PFSK-1 (cell line): ENCODE results near the gene LPIN2.

ENCODE experiments used
- POLR2AphosphoS5 ChIP-seq: IDR thresholded peaks from 2 replicates; pipeline ENCODE4 v1.6.1; 2012; ENCODE audit warnings: low read depth, mild to moderate bottlenecking, control low read depth, low read length, moderate library complexity
- SIN3A ChIP-seq: IDR thresholded peaks from 2 replicates; pipeline ENCODE4 v1.6.1; 2012; ENCODE audit warnings: mild to moderate bottlenecking, low read length, moderate library complexity, borderline replicate concordance; ENCODE audit not compliant: insufficient read depth
- TAF1 ChIP-seq: IDR thresholded peaks from 2 replicates; pipeline ENCODE4 v1.6.1; 2012; ENCODE audit warnings: low read length, control low read depth, borderline replicate concordance; ENCODE audit not compliant: insufficient read depth
- TF ChIP-seq, protein P1 (sequence below), 2 experiments: IDR thresholded peaks; 2 replicates each; pipeline versions ENCODE4 v1.6.1 to v1.8.0; 2011 to 2012; ENCODE audit warnings: low read depth in 2 of 2, low read length in 2 of 2, control low read depth in 1 of 2, inconsistent platforms in 1 of 2, mild to moderate bottlenecking in 1 of 2, moderate library complexity in 1 of 2; ENCODE audit not compliant: insufficient read depth in 1 of 2

DNA sequence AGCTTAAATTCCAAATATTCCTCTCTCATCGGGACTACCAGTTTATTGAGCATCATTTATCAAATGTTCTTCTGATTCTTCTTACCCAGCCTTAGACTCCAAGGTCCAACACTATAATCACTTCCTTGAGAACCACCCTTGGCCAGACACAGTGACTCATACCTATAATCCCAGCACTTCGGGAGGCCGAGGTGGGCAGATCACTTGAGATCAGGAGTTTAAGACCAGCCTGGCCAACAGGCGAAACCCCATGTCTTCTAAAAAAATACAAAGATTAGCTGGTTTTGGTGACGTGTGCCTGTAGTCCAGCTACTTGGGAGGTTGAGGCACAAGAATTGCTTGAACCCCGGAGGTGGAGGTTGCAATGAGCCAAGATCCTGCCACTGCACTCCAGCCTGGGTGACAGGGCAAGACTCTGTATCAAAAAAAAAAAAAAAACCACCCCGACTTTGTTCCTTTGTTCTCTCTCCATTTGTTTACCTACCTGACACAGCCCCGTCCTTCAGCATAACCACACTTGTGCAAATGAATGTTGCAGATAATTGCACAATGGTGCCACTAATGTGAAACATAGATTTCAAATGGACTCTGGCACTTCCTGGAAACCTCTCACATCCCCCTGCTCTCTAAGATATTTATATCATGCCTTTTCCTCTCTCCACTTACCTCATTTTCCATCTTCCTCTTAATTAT, 38.9 kb upstream of the LPIN2 start:
- TF ChIP-seq POLR2AphosphoS5, result no peak
- TF ChIP-seq SIN3A, result no peak
- TF ChIP-seq, protein P1, sequence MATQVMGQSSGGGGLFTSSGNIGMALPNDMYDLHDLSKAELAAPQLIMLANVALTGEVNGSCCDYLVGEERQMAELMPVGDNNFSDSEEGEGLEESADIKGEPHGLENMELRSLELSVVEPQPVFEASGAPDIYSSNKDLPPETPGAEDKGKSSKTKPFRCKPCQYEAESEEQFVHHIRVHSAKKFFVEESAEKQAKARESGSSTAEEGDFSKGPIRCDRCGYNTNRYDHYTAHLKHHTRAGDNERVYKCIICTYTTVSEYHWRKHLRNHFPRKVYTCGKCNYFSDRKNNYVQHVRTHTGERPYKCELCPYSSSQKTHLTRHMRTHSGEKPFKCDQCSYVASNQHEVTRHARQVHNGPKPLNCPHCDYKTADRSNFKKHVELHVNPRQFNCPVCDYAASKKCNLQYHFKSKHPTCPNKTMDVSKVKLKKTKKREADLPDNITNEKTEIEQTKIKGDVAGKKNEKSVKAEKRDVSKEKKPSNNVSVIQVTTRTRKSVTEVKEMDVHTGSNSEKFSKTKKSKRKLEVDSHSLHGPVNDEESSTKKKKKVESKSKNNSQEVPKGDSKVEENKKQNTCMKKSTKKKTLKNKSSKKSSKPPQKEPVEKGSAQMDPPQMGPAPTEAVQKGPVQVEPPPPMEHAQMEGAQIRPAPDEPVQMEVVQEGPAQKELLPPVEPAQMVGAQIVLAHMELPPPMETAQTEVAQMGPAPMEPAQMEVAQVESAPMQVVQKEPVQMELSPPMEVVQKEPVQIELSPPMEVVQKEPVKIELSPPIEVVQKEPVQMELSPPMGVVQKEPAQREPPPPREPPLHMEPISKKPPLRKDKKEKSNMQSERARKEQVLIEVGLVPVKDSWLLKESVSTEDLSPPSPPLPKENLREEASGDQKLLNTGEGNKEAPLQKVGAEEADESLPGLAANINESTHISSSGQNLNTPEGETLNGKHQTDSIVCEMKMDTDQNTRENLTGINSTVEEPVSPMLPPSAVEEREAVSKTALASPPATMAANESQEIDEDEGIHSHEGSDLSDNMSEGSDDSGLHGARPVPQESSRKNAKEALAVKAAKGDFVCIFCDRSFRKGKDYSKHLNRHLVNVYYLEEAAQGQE (IDR thresholded peaks at IDR 0.05; ENCODE audit: insufficient read depth in 1 of 2, low read depth in 2 of 2, low read length in 2 of 2), result no peak
- TF ChIP-seq TAF1, result no peak
